GM18505 (cell line): Measurements from ENCODE around the gene FAM83C.

Experiments used
- ATAC-seq: cut with Tn5 transposase; IDR thresholded peaks from one replicate; pipeline ENCODE4 v1.9.1; 2021; ENCODE audit not compliant: unreplicated experiment
- POLR2A ChIP-seq: IDR thresholded peaks from 4 replicates; pipeline ENCODE4 v1.6.1; 2011; ENCODE audit warnings: borderline replicate concordance; ENCODE audit not compliant: insufficient read depth, insufficient read length; ENCODE audit errors: extremely low read depth

The FAM83C gene

DNA sequence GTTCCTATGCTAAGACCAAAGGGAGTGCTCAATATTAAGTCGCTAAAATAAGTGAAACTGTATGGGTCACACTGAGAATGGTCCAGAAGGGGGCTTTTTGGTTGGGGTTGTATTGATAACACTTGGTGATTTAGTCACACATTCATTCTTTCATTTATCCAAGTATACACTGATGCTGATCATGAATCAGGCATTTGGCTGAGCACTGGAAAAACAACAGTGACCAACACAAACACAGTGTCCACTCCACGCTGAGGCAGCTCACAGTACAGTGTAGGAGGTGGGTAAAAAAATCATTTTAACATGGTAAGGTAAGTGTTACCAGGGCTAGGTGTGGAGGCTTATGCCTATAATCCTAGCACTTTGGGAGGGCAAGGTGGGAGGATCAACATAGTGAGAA, 9.2 kb upstream of the FAM83C start:
- no peak for TF ChIP-seq POLR2A
- no peak for ATAC-seq

DNA sequence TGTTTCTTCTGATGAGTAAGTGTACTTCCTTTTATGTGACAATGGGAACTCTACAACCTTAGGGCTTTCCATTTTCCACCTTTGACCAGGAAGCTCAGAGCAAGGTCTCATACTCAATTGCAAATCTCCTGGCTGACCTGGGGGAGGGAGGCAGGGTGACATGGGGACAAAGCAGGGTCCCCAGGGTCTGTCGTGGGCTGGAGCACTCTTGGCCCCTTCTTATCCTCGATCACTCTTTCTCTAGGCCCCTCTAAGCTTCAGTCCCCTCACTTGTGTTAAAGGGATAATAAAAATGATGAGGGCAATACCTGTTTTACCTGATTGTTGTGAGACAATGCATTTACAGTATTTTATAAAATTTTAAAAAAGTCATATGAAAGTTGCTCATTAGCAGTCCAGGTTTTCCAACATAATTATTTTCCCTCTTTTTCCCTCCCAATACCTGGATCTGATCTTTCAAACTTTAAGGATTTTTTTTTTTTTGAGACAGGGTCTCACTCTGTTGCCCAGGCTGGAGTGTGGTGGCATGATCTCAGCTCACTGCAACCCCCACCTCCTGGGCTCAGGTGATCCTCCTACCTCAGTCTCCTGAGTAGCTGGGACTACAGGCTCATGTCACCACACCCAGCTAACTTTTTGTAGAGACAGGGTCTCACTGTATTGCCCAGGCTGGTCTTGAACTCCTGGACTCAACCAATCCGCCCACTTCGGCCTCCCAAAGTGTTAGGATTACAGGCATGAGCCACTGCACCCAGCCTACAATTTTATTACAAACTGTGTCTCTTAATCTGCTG, 8.4 kb upstream of the FAM83C start:
- ATAC-seq = no peak
- TF ChIP-seq POLR2A = no peak

DNA sequence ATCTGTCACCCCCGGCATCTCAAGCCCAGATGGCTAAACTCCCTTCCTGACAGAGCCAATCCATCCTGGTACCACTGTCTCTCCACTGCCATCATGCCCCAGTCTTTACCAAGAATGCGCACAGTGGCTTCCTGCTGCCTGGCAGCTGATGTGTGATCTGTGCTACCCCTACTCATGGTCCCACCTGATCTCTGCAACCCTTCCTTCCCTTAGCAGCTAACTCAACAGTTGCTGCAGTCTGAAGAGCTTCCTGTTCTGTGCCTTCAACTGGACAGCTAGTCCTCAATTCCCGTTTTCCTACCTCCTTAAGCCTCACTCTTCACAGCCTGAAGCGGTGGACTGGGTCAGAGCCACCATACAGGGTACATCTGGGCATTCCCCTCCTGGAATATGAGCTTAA, 7.6 kb upstream of the FAM83C start:
- ATAC-seq = no peak
- no peak for TF ChIP-seq POLR2A

DNA sequence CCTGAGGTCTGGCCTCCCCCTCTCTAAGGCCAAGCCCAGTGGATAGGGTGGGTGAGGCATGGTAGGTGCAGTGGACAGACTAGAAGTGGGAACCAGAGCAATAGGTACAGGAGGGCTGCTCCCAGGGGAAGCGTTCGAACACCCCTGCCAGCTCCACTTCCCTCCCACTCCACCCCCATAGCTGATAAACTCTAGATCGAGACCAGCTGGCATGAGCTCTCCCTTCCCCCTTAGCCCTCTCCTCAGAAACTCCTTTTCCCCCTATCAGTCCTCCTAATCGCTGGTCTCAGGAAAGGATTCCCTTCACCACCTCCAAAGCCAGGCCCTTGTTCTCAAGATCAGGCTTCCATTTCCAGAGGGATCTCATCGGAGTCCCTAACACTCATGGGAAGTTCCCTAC, 6.0 kb upstream of the FAM83C start:
- TF ChIP-seq POLR2A = no peak
- no peak for ATAC-seq

DNA sequence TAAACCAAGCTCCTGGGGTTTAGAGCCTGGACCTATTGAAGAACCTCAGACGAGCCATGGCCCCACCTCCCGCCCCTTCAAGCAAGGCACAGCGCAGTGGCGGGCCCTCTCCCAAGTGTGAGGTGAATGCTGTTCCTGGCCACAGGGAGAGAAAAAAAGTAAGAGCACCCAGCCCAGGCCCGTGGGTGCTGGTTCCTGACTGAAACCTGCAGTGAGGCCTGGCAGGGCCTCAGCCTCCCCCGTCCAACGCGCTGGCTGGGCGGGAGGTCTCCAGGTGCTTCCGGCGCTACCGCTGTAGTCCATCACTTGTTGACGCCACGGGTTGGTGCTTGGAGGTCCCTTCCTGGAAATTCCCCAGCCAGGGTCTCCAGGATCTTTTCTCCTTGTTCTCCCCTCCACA, 5.5 kb upstream of the FAM83C start:
- no peak for TF ChIP-seq POLR2A
- ATAC-seq = no peak

DNA sequence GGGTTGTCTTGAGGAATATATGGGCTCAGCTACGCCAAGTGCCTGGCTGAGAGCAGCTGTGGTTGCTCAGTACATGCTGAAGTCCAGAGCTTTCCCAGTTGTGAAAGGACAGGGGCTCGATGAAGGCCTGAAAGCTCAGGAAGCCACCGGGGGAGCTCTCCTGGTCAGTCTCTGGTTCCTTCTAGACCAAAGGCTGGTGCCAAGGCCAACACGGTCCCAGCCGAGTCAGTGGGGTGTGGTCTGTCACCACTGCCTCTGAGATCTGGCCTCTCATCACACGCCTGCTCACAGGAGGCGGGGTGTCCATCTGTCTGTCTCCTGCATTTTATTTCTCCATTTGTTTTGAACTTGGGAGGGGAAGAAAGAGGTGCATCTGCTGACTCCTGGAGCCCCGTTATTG, 4.9 kb upstream of the FAM83C start:
- no peak for ATAC-seq
- TF ChIP-seq POLR2A = no peak

DNA sequence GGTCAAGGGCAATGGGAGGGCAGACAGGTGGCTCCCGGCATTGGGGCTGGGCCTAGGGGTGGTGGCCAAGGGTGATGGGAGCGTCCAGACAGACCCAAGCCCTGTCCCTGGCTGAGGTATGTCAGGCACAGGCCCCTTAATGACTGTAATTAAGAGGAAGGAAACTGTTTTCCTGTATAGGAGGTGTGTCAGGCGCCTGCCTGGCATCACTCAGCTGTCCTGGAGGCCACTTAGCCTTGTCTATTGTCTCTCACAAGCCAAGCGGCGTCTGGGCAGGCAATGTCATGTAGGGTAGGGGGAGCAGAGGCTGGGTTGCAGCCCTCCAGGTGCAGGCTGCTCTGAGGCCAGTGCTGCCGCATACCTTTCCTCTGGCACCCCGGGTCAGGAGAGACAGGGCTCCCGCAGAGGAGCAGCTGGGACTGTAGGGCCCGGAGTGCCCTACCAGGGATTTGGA, 3.9 kb upstream of the FAM83C start:
- no peak for TF ChIP-seq POLR2A

DNA sequence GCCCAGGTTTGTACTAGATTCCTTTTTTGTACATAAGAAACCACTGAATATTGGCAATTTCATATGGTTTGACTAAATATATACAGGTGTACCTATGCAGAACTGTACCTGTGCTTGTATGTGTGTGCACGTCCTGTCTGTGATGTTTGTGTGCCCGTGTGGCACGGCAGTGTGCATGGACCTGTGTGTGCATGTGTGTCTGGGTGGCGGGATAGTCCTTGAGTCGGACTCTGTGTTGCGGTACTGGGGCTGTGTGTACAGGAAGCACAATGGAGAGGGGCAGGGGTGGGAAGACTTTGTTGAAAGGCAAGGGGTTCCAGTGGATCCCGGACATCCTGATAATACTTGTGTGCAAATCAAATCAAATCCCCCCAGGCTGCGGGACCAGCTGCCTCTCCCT, 3.4 kb upstream of the FAM83C start:
- ATAC-seq = no peak
- no peak for TF ChIP-seq POLR2A

More for the DNA sequence above, 3.9 kb upstream of the FAM83C start:
- no peak for ATAC-seq

DNA sequence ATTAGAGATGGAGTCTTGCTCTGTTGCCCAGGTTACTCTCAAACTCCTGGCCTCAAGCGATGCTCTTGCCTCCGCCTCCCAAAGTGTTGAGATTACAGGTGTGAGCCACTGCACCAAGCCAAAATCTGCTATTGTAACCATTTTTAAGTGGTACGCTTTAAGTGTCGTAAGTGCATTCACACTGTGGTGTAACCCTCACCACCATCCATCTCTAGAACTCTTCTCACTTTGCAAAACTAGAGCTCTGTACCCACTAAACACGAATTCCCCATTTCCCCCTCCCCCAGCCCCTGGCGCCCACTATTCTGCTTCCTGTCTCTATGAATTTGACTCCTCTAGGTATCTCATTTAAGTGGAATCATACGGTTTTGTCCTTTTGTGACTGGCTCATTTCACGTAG, 2.8 kb upstream of the FAM83C start:
- no peak for ATAC-seq
- TF ChIP-seq POLR2A = no peak

DNA sequence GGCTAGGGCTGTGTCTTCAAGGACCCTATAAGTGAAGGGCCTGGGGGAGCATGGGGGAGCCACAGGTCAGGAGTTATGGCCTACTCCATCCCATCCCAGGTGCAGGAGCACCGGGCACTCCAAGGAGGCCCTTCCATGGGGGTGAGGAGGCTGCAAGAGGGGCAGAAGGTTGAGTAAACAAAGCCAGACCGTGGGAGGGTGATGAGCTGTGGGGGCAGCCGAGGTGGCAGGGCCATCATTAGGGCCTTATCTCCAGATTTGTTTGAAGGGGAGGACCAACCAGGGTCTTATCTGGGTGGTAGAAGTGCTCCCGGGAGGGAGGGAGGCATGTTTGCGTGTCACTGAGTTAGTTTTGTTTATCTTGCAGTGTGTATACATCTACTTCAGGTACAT, 2.1 kb upstream of the FAM83C start:
- no peak for ATAC-seq
- TF ChIP-seq POLR2A = no peak

DNA sequence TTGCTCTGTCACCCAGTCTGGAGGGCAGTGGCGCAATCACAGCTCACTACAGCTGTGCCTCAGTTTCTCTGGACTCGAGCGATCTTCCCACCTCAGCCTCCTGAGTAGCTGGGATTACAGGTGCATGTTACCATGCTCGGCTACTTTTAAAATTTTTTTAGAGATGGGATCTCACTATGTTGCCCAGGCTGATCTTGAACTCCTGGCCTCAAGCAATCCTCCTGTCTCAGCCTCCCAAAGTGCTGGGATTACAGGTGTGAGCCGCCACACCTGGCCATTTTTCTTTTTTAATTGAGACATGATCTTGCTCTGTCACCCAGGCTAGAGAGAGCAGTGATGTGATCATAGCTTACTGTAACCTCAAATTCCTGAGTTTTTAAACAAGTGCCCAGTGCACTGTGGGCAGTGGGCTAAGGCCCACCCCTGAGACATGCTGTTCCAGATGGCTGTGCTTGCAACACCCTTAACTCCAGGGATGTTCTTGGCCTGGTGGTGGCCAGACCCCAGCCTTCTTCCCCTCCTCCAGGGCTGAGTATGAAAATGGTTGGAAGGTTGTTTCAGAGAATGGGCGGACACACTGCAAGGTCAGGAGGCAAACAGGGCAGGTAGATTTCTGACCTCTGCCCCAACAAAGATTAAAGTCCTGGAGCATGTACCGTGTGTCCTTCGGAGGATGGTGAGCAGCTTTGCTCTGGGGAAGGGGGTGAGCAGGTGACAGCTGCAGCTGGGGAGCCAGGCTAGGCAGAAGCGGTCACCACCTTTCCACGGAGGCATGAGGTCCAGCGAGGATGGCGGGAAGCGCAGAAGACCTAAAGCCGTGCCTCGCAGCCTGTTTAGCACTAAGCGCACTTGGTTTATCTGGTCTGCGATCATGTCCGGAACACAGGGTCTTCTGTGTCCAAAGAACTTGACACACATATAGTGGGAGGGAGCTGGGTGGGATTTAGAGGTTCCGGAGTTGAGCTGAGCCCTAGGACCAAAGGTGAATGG, 1.4 kb upstream of the FAM83C start:
- TF ChIP-seq POLR2A = no peak

DNA sequence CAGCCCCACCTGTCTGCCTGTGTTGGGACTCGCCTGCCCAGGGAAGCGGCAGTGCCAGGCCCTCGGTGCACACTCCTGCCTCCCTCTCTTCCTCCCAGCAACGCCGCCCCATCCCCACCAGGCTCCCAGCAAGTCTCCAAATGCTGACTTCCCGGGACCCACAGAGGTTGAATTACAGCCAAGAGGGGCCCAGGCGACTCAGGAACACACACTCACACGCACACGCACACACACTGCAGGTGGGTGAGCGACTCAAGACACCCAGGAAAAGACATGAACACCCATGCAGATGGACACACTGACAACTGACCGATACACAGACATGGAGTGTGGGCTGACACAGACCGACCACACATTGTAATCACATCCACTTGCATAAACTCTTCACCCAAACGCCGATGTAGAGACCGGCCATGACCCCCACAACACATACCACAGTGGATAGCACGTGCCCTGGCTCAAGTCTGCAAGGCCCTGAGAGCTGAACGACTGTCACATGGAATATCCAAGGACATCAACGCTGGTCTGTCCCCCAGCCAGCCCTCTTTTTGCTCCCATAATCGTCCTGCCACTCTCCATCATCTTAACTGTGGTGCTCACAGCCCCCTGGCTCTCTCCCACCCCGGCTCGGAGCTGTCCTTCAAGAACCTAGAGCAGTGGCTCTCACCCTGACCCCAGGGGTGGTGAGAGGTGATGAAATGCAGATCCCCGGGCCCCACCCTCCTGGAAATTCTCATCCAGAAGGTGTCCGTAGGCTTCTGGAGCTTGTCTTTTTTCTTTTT, 470 bp upstream of the FAM83C start:
- ATAC-seq = no peak
- no peak for TF ChIP-seq POLR2A

More for the DNA sequence above, 1.4 kb upstream of the FAM83C start:
- ATAC-seq = no peak

DNA sequence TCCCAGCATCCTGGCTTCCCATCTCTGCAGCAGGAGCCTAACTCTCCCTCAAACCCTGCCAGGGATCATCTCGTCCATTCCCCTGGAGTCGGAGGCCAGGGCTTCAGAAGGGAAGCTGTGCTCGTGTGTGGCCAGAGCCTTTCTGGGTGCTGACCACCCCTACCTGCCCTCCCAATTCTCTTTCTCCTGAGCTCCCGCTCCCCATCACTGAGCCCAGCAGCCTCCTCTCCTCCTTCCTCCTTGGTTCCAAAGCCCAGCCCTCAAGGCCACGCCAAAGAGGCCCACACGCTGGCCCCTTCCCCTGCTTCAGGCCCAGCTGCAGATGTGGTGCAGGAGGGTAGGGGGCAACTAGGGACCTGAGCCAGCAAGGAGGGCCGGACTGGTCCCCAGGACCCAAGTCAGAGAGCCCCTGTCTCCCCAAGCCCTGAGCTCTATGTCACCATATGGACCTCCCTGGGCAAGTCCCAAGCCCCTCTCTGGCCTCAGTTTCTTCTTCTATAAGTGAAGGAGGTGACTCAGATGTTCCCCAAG, 1.3 kb downstream of the FAM83C start:
- TF ChIP-seq POLR2A = no peak
- ATAC-seq = no peak
